Ishikawa (cell line): ENCODE data around the gene PLXNB1.

Experiments used
- CEBPB ChIP-seq: IDR thresholded peaks from 2 replicates; pipeline ENCODE4 v1.6.1; 2012
- CREB1 ChIP-seq: IDR thresholded peaks from 2 replicates; pipeline ENCODE4 v1.6.1; 2012; ENCODE audit warnings: low read depth
- EGR1 ChIP-seq: IDR thresholded peaks from 2 replicates; pipeline ENCODE4 v1.6.1; 2012
- EP300 ChIP-seq: IDR thresholded peaks from 2 replicates; pipeline ENCODE4 v1.6.1; 2012; ENCODE audit warnings: borderline replicate concordance
- FOXM1 ChIP-seq: IDR thresholded peaks from 2 replicates; pipeline ENCODE4 v1.6.1; 2012; ENCODE audit warnings: low read depth, borderline replicate concordance
- MAX ChIP-seq: IDR thresholded peaks from 2 replicates; pipeline ENCODE4 v1.6.1; 2012
- NFIC ChIP-seq: IDR thresholded peaks from 2 replicates; pipeline ENCODE4 v1.6.1; 2012
- RAD21 ChIP-seq: IDR thresholded peaks from 2 replicates; pipeline ENCODE4 v1.6.1; 2012; ENCODE audit warnings: low read depth
- REST ChIP-seq: IDR thresholded peaks from 2 replicates; pipeline ENCODE4 v1.6.1; 2012; ENCODE audit warnings: low read depth, mild to moderate bottlenecking
- TAF1 ChIP-seq: IDR thresholded peaks from 2 replicates; pipeline ENCODE4 v1.6.1; 2012; ENCODE audit warnings: low read depth, mild to moderate bottlenecking
- TCF12 ChIP-seq: IDR thresholded peaks from 2 replicates; pipeline ENCODE4 v1.6.1; 2012; ENCODE audit warnings: low read depth
- TEAD4 ChIP-seq: IDR thresholded peaks from 2 replicates; pipeline ENCODE4 v1.6.1; 2012
- USF1 ChIP-seq: IDR thresholded peaks from 2 replicates; pipeline ENCODE4 v1.6.1; 2012
- YY1 ChIP-seq: IDR thresholded peaks from 2 replicates; pipeline ENCODE4 v1.6.1; 2012; ENCODE audit warnings: low read depth
- ZBTB7A ChIP-seq: IDR thresholded peaks from 2 replicates; pipeline ENCODE4 v1.6.1; 2012; ENCODE audit warnings: low read depth

Gene PLXNB1

GRCh38 chr3:48419597-48419996 is 10.3 kb downstream of the PLXNB1 start:
- TF ChIP-seq ZBTB7A = no peak
- no peak for TF ChIP-seq EGR1
- TF ChIP-seq EP300 = no peak
- TF ChIP-seq RAD21 = no peak
- TF ChIP-seq YY1 = no peak
- TF ChIP-seq FOXM1 = no peak
- no peak for TF ChIP-seq TEAD4
- no peak for TF ChIP-seq REST

GRCh38 chr3:48419149-48419548 is 10.7 kb downstream of the PLXNB1 start:
- TF ChIP-seq REST (no peak), TEAD4 (no peak), FOXM1 (no peak), TAF1 (no peak), YY1 (no peak), ZBTB7A (no peak), EP300 (no peak), TCF12 (no peak), RAD21 (no peak), CREB1 (no peak), MAX (no peak), USF1 (no peak), EGR1 (no peak), NFIC (no peak), CEBPB (no peak)

- TF ChIP-seq TCF12 (no peak), TAF1 (no peak), CREB1 (no peak), REST (no peak), EP300 (no peak), USF1 (no peak), CEBPB (no peak), YY1 (no peak), ZBTB7A (no peak), TEAD4 (no peak), MAX (no peak), NFIC (no peak), FOXM1 (no peak)
These were observed 11.2 kb downstream of the PLXNB1 start for GRCh38 chr3:48418651-48419050.

- TF ChIP-seq TAF1 (no peak), TEAD4 (no peak), USF1 (no peak), REST (no peak), ZBTB7A (no peak), CREB1 (no peak), TCF12 (no peak), CEBPB (no peak), YY1 (no peak), RAD21 (no peak), FOXM1 (no peak), NFIC (no peak), EP300 (no peak)
These were observed 11.7 kb downstream of the PLXNB1 start for GRCh38 chr3:48418140-48418539.
